PC-9 (cell line): Measurements from ENCODE around the gene DENND1A.

Experiments
- EZH2 ChIP-seq: fragments of 200-600 bp; sonication (generic); IDR thresholded peaks from 2 replicates; pipeline ENCODE4 v1.8.0; 2017; ENCODE audit warnings: antibody characterized with exemption, low read depth
- TF ChIP-seq, protein P1 (sequence below): fragments of 200-600 bp; sonication (generic); conservative IDR thresholded peaks from 2 replicates; pipeline ENCODE4 v1.6.1; 2017; ENCODE audit warnings: mixed run types, antibody characterized with exemption, mild to moderate bottlenecking, moderate library complexity

DNA sequence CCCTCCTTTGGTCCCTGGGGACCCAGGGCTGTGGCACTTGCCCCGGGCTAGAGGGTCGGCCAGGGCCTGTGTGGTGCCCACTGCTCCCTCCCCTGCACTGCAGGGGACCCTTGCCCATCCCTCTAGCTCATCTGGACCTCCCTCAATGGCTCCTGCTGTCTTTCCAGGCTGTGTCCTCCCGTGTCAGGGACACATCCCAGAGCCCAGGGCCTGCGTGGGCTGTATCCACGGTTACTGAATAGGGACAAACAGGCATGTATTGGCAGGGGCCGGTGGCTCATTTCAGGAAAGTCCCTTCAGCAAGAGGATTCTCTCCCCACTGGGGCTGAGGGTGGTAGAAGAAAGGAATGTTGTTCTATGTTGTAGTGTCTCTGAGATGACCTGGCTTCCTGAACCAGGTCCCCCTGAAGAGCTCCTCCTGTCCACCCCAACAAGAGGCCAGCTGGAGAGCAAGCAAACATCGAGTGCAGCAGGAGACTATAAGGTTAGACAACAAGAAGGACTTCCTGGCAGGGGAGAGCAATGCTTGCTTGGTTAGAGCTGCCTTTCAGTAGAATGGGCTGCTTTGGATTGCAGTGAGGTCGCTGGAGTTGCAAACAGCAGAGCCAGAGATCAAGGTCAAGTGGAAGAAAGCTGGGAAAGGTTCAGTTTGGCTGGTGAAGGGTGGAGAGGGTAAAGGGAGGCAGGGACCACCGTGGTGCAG, 575.0 kb downstream of the DENND1A start:
- TF ChIP-seq, protein P1, sequence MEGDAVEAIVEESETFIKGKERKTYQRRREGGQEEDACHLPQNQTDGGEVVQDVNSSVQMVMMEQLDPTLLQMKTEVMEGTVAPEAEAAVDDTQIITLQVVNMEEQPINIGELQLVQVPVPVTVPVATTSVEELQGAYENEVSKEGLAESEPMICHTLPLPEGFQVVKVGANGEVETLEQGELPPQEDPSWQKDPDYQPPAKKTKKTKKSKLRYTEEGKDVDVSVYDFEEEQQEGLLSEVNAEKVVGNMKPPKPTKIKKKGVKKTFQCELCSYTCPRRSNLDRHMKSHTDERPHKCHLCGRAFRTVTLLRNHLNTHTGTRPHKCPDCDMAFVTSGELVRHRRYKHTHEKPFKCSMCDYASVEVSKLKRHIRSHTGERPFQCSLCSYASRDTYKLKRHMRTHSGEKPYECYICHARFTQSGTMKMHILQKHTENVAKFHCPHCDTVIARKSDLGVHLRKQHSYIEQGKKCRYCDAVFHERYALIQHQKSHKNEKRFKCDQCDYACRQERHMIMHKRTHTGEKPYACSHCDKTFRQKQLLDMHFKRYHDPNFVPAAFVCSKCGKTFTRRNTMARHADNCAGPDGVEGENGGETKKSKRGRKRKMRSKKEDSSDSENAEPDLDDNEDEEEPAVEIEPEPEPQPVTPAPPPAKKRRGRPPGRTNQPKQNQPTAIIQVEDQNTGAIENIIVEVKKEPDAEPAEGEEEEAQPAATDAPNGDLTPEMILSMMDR = no peak
- TF ChIP-seq EZH2 = no peak
